HG02610 (cell line): ENCODE results near the gene TRIM46.
"Not testable (repeated sequence)": the region's sequence is repeated elsewhere in the genome, so short reads cannot be mapped to it uniquely, and the experiment has no call there.

Experiments
- ATAC-seq: cut with Tn5 transposase; IDR thresholded peaks from one replicate; pipeline ENCODE4 v1.9.1; 2021; ENCODE audit warnings: mild to moderate bottlenecking, moderate library complexity; ENCODE audit not compliant: unreplicated experiment

Gene TRIM46

DNA sequence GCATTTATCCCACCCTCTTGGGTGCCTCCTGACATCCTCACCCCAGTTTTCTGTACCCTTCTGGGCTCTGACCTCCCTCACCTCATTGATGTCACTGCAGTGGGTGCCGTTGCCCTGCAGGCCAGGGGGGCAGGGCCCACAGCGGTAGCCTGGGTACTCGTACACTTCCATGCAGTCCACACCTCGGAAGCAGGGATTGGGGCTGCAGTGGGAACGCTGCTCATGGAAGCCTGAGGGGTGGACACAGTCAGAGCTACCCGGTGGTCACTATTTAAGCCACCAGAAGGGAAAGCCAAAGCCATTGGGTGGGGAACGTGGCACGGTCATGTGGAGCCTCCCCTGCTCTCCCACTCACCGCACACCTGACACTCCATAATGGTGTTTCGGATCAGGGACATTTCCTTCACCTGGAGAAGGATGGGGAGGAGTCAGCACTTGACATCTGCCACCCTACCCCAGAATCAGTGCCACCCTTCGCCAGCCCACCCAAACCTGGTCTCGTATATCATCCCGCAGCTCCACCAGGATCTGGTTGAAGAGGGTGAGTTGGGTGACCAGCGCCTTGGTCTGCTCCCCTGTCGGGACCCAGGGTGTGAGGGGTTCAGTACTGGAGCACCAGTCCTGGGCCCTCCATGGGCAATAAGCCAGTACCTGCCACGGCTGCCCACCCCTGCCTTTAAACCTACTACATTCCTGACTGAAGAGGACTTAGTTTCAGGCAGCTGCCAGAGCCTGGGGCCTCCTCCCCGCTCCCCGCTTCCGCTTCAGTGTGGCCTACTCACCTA lies 29.3 kb downstream of the TRIM46 start:
- no peak for ATAC-seq

DNA sequence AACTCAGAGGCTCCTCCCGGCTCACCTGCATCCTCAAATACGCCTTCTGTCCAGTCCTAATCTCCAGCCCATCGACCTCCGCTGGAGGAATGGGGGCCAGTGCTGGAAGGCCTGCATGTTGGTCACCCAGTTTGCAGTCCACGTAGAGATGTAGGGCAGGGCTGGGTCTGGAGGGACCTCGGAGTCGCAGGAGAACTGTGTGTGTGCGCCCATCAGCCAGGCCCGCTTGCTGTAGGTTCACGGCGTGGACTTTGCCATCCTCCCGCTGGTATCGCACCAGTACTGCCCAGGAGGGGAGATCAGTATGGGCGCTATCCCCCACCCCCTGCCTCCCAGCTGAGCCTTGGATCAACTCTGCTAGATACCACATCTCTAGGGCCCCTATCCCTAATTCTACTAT lies 31.4 kb downstream of the TRIM46 start:
- no peak for ATAC-seq

DNA sequence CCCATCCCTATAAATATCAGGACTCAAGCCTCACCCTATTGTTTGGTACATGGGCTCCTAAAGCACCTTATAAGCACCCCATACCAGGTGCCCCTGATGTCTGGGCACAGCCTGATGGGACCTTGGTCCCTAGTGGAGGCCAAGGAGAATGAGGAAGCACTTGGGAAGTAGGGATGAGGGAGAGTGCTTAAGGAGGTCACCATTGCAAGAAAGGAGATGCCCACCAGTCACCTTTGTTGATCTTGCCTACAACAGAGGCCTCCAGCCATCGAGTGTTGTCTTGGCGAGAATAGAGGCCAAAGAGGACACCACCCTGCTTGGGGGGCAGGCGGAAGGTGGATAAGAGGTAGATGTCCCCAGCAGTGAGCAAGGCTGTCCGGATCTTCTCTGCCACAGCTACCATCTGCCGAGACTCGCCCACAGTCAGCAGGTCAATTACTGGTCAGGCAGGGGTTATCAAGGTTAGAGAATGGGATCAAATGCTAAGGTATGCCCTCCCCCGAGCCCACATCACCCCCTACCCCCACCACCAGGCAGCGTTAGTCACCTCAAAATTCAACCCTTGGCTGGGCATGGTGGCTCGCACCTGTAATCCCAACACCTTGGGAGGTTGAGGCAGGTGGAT lies 32.4 kb downstream of the TRIM46 start:
- ATAC-seq: no peak

DNA sequence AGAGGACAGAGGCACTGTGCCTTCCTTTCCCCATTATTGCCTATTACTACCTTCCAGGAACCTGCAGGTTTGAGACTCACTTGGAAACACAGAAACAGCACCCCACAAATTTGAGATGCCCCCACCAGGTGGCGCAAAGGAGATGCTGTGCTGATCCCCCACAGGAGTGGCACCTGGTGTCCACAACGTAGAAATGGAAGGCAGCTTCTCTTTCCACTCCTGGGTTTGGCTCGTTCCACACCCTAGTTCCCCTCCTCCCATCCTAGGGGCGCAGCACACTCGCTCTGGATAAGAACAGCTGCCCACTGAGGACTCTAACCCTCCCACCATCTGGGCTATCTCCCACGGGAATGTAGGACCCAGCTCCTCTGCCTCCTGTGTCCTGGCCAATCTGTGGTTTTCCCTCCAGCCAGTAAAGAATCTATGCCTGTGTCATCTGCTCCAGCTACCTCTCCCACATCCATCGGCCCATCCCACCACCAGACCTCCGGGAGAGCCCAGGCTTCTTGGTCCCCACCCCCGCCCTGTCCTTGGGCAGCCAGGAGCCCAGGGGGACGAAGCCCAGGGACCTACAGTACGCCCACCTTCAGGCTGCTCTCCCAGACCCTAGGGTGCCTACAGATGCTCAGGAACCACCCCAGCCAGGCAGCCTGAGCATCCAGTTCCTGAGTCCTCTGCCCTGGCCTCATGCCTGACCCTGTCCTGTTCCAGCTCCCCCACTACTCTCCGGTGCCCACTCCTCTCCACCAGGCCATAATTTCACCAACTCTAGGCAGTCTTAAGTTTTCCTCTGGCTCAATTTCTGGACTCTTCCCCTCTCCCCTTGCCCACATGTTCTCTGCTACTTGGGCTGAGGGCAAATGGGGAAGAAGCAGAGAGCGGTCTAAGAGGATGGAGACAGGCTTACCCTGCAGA lies 33.5 kb downstream of the TRIM46 start:
- ATAC-seq: peak; percentile 32

DNA sequence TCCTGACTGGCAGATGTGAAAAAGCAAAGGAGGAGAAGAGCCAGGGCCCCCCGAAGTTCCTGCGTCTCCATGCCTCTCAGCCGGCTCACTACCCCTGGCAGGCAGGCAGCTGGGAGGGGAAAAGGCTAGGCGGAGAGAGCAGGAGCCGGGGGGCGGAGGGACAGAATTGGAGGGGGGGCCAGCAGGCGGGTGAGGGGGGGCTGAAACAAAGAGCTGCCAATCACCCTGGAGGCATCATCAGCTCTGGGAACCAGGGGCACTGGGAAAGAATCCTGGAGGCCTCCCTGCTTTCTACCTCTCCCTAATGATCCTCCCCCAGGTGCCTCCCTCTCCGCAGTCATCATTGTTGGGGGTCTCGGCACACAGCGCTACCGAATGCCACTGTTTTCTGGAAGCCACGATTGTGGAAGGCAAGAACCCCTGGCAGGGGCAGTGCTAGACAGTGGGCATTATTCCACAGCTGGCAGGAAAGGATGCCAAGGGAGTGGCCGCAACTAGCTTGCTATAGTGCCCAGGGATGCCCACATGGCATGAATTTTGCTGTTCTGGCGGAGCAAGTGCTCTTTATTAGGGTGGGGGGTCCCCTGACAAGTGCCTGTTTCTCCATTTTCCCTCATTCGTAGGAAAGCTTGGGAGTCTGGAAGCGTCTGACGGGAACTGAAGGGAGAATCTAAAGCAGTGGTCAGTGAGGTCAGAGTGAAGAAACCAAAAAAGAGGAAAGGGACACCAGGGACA lies 34.3 kb downstream of the TRIM46 start, which contains the start of gene THBS3:
Gene THBS3, minus strand, starts transcription at position 92 of the 735 bp plus-strand sequence. Its CDS starts 21 bp downstream, at position 71.
- ATAC-seq: no peak

DNA sequence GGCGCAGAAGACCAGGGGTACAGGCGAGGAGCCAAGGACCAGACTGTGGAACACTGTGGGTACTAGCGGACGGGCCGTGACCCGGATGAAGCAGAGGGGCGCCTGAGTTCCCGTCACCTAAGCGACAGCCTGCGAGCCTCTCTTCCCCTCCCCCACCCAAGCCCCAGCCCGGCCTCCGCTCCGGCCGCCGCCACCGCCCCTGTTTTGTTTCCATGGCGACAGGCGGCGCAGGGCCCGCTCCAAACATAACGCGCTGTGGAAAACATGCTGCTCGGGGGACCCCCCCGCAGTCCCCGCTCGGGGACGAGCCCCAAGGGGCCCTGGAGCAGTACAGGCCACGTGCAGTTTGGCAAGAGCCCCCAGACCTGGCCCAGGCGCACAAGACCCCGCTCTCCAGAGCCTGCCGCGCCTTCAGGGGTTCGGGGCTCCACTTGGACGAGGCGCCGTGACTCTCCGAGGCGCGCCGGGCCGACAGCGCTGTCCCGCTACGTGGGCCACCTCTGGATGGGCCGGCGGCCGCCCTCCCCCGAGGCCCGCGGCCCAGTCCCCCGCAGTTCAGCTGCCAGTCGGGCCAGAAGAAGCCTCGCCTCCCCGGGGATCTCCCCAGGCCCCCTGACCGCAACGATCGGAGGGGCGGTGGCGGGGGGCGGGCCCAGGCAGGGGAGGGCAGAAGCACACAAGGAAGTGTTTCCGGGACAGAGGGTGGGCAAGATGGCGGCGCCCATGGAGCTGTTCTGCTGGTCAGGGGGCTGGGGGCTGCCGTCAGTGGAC lies 35.1 kb downstream of the TRIM46 start, which contains the start of gene MTX1:
Gene MTX1, plus strand, starts transcription at position 155 of the 771 bp plus-strand sequence. Its CDS starts 110 bp downstream, at position 265.
- peak; percentile 72 for ATAC-seq

DNA sequence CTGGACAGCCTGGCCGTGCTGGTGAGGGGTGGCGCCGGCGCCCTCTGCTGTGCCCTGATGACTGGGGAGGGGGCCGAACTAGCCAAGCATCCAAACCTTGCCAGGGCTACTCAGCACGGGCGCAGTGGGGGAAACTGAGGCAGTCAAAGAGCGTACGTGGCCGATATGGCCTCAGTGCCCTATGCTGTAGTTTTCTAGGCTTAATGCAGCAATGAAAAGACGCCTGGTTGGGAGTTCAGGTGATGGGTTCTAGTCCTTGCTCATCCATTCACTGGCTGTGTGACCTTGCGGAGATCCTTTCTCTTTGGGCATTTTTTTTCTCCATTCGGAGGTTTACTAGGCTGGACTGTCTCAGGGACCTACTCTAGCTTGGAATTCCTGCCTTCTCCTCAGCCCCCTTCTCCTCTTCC lies 35.7 kb downstream of the TRIM46 start:
- ATAC-seq: no peak

DNA sequence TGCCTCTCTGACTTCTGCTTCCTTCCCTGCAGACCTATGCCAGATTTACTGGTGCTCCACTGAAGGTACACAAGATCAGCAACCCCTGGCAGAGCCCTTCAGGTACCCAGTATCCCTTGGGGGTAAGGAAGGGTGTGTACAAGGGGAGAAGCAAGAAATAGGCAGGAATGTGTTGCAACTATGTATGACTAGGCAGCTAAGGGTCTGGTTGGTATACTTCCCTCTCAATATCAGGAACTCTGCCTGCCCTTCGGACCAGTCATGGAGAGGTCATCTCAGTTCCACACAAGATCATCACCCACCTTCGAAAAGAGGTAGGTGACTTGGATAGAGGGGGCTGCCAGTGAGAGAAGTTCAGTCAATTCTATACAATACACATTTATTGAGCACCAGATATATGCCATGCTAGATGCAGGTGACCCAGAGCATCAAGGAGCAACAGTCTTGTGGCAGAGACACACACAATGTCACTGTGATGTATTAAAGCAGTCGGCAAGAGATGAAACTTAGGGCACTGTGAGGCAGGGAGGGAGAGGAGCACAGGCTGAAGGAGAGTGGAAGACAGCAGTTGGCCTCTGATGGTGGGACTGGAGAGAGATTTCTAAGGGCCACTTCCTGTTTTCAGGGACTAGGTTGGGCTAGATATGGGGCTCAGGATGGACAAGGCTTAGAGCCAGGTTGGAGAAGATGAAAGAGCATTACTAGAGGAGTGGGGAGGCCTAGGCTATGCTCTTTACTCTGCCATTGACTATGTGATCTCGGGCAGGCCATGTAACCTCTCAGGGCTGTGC lies 36.9 kb downstream of the TRIM46 start:
- ATAC-seq: no peak

DNA sequence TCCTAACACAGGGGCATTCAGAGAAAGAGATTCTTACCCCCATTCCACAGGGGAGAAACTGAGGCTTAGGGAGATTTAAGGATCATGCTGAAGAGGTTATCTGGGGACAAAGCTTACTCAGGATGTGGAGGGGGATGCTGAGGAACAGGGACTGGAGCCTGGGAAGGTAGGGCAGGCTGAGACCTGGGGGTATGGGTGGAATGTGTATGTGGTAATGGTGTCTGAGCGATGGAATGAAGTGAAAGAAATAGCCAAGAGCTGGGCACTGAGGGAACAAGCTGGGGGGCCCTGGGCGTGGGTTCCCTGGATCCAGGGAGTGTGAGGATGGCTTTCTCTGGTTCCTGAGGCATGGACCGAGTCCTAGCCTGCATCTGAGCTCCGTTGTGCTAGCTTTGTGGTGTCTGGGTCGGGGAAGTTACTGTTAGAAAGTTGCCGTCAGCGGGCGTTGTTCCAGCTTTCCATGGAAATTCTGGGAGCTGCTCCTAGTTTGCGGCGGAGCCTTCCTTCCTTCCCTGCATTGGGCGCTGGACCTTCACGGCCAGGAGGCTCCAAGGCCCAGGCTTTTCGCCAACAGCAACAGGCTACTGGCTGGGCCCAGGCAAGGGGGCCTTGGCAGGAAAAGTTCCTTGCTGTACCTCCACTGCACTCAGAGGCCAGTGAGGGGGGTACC lies 37.9 kb downstream of the TRIM46 start:
- ATAC-seq: not testable (repeated sequence)

DNA sequence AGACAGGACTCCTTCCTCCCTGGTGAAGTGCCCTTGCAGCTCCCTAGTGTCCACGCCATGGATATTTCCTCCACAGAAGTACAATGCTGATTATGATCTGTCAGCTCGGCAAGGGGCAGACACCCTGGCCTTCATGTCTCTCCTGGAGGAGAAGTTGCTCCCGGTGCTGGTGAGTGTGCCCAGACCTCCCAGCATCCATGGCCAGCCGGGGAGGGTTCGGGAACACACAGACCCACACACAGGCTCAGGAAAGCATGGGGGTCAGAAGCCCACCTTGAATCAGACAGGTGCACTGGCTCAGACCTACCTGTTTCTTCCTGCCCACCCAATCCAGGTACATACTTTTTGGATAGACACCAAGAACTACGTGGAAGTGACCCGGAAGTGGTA lies 38.4 kb downstream of the TRIM46 start:
- not testable (repeated sequence) for ATAC-seq

DNA sequence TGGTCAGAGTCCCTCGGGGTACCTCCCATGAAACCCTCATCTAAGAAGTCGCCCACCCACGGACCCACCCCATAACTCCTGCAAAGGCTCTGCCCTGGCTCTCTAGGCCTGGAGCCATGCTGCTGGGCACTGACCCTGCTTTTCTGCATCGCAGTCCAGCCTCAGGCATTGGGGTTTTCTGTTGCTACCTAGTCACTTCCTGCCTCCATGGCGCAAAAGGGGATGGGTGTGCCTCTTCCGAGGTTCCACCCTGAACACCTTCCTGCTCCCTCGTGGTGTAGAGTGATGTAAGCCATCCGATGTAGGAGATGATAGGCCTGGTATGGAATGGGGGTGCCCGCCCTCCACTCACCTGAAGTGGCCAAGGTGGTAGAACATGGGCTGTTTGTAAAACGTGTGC lies 41.1 kb downstream of the TRIM46 start:
- ATAC-seq: not testable (repeated sequence)

DNA sequence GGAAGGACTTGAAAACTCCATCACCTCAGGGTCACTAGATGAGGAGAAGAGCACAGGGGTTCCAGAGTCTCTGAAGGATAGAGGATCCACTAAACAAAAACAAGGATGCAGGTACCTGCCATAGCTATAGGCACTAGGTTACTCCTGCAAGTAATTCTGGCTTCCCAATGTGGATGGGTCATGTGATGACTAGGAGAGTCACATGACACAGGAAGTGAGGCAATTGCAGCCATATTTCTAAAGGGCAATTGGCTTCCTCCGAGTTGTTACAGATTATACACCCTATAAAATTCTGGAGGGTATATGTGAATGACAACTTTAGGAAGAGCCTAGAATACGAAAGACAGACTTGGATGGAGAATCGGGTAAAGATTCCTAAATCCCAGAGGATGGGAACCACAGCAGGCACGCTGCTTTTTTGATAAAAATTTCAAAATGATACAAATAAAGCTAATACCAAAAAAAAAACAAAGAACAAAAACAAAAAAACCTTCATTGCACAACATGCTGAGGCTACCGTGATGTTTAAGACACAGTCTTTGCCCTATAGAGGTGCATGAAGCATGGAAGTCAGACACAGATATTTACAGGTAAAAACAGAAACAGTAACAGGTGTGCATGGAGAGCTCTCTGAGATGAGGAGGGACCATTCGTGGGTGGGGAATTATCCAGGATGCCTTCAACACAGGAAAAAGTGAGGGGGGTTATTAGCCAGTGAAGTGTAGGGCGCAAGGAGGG lies 45.4 kb downstream of the TRIM46 start:
- no peak for ATAC-seq

DNA sequence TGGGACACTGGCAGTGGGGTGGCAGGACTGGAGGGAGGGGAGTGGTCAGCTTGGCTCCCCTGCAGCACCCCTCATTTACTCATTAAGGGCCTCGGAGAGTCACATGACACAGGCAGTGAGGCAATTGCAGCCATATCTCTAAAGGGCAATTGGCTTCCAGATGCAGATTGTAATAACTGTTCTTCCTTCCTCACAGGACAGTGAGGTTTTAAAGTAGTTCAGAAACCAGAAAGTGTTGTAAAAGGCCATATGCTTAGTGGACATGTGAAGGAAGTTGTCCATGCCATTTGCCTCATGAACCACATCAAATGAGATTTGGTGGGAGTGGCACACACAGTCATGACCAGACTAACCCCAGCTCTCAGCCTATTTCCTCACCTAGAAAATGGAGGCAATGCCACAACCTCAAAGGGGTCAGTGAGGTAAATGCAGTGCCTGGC lies 46.0 kb downstream of the TRIM46 start:
- no peak for ATAC-seq

DNA sequence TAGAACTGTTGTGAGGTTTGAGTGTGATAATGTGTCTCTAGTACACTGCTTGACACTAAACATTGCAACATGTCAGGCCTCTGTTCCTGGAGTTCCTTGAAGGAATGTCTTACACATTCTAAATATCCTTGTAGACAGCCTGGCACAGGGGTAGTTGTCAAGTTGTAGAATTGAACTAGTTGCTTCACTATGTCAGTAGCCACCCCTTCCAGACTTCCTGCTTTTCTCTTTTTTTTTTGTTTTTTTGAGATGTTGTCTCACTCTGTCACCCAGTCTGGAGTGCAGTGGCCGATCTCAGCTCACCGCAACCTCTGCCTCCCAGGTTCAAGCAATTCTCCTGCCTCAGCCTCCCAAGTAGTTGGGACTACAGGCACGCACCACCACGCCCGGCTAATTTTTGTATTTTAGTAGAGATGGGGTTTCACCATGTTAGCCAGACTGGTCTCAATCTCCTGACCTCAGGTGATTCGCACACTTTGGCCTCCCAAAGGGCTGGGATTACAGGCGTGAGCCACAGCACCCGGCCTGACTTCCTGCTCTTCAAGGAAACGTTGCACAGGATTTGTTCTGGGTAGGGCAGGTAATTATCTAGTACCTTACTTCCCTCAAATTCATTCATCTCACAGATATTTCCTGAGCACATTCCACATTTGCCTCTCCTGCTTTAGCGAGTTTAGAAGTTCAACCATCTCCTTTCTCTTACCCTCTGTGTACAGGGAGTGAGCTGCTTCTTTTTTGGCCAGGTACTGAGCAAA lies 46.7 kb downstream of the TRIM46 start:
- not testable (repeated sequence) for ATAC-seq

DNA sequence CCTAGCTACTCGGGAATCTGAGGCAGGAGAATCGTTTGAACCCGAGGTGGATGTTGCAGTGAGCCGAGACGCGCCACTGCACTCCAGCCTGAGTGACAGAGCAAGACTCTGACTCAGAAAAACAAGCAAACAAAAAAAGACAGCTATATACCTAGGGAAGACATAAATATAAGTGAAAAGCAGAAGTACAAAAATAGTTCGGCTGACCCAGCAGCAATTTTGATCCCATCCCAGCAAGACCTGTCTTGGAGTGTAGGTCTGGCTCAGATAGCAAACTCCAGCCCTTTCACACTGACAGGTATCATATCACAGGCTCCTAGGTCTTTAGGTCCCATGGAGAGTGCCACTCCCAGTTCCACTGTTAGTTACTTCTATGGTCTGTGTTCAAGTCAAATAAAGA lies 49.4 kb downstream of the TRIM46 start:
- no peak for ATAC-seq

DNA sequence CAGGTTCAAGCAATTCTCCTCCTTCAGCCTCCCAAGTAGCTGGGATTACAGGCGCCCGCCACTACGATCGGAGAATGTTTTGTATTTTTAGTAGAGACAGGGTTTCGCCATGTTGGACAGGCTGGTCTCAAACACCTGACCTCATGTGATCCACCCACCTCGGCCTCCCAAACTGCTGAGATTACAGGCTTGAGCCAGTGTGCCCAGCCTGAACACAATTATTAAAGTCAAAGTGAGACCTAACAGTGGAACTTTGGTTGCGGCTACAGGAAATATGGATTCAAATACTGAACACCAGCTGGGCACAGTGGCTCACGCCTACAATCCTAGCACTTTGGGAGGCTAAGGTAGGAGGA lies 51.7 kb downstream of the TRIM46 start:
- ATAC-seq: not testable (repeated sequence)
